Liver (tissue), 9 donors: ENCODE data around the gene ZBTB17. TPM values are rescaled to one million over a fixed set of nuclear protein-coding genes. Genes with fewer than 3 reads are reported as not detected.
"Not testable (repeated sequence)": the region's sequence is repeated elsewhere in the genome, so short reads cannot be mapped to it uniquely, and the experiment has no call there.

ENCODE experiments used
- DNase-seq: peaks from one replicate; pipeline ENCODE4 v3.0.0-alpha.2; 2017; ENCODE audit warnings: low spot score
- H3K27ac ChIP-seq, 2 donors: one replicate each; pipeline ENCODE4 v1.7.0; 2013; ENCODE audit warnings: inconsistent platforms in 2 of 2, low read length in 2 of 2, control low read depth in 1 of 2, low read depth in 1 of 2, mild to moderate bottlenecking in 1 of 2
- H3K27me3 ChIP-seq, 4 donors: one replicate each; pipeline versions ENCODE4 v1.6.1 to v1.7.0; 2013; ENCODE audit warnings: low read length in 3 of 4, inconsistent platforms in 1 of 4, mild to moderate bottlenecking in 1 of 4, moderate library complexity in 1 of 4; ENCODE audit not compliant: control insufficient read depth in 4 of 4, insufficient read depth in 4 of 4
- H3K36me3 ChIP-seq, 4 donors: one replicate each; pipeline versions ENCODE4 v1.6.1 to v1.7.0; 2013; ENCODE audit warnings: low read length in 3 of 4, mild to moderate bottlenecking in 3 of 4, low read depth in 1 of 4, moderate library complexity in 1 of 4; ENCODE audit not compliant: control insufficient read depth in 4 of 4, insufficient read depth in 3 of 4
- H3K4me1 ChIP-seq, 4 donors: one replicate each; pipeline versions ENCODE4 v1.6.1 to v1.7.0; 2013; ENCODE audit warnings: low read length in 3 of 4, mild to moderate bottlenecking in 3 of 4, moderate library complexity in 1 of 4; ENCODE audit not compliant: control insufficient read depth in 4 of 4, insufficient read depth in 4 of 4
- H3K4me3 ChIP-seq, 3 donors: one replicate each; pipeline versions ENCODE4 v1.6.1 to v1.7.0; 2013; ENCODE audit warnings: low read length in 3 of 3, control low read depth in 1 of 3, low read depth in 1 of 3, mild to moderate bottlenecking in 1 of 3
- H3K9ac ChIP-seq, 2 donors: one replicate each; pipeline ENCODE4 v1.7.0; 2013; ENCODE audit warnings: low read length in 2 of 2, mild to moderate bottlenecking in 2 of 2, moderate library complexity in 2 of 2, control low read depth in 1 of 2, low read depth in 1 of 2
- H3K9me3 ChIP-seq, 4 donors: one replicate each; pipeline versions ENCODE4 v1.6.1 to v1.7.0; 2013; ENCODE audit warnings: low read length in 3 of 4; ENCODE audit not compliant: control insufficient read depth in 4 of 4
- EGR1 ChIP-seq, 2 donors: IDR thresholded peaks; 2 replicates each; pipeline ENCODE4 v1.6.1; 2016 to 2018; ENCODE audit warnings: antibody characterized with exemption in 2 of 2, low read depth in 2 of 2
- FOXA1 ChIP-seq: IDR thresholded peaks from 2 replicates; pipeline ENCODE4 v1.6.1; 2016; ENCODE audit warnings: antibody characterized with exemption
- GABPA ChIP-seq, 2 donors: IDR thresholded peaks in 1 of 2; conservative IDR thresholded peaks in 1 of 2; 2 replicates each; pipeline ENCODE4 v1.6.1; 2016; ENCODE audit warnings: antibody characterized with exemption in 2 of 2, mild to moderate bottlenecking in 1 of 2, moderate library complexity in 1 of 2
- HNF4G ChIP-seq: IDR thresholded peaks from 2 replicates; pipeline ENCODE4 v1.6.1; 2016; ENCODE audit warnings: antibody characterized with exemption
- JUND ChIP-seq, 2 donors: IDR thresholded peaks; 2 replicates each; pipeline ENCODE4 v1.6.1; 2016; ENCODE audit warnings: antibody characterized with exemption in 2 of 2
- NR2F2 ChIP-seq: IDR thresholded peaks from 2 replicates; pipeline ENCODE4 v1.6.1; 2016; ENCODE audit warnings: antibody characterized with exemption
- RAD21 ChIP-seq, 2 donors: IDR thresholded peaks; 2 replicates each; pipeline ENCODE4 v1.6.1; 2016; ENCODE audit warnings: antibody characterized with exemption in 2 of 2, mild to moderate bottlenecking in 2 of 2
- SP1 ChIP-seq: IDR thresholded peaks from 2 replicates; pipeline ENCODE4 v1.6.1; 2018; ENCODE audit warnings: antibody characterized with exemption, mild to moderate bottlenecking
- YY1 ChIP-seq: IDR thresholded peaks from 2 replicates; pipeline ENCODE4 v1.6.1; 2016; ENCODE audit warnings: antibody characterized with exemption, mild to moderate bottlenecking
- WGBS: extraction: QIAGEN DNeasy Blood & Tissue Kit; methylation state at CpG from one replicate; pipeline ENCODE4 v1.1.7; 2013; 5-methylcytosine and 5-hydroxymethylcytosine counted together
- polyA plus RNA-seq, 2 donors: library from polyadenylated mRNA; stranded (reverse) in 1 of 2; unstranded in 1 of 2; fragments of 200-250 nt in 1 of 2; fragments of >200 nt in 1 of 2; fragmentation: Nextera tagmentation in 1 of 2; extraction: Ambion mirVana in 1 of 2; gene quantifications; one replicate each; pipeline versions ENCODE4 v1.2.1 to v1.2.3, GENCODE V29; 2013 to 2015
- total RNA-seq, 2 donors: library from RNA; depleted of rRNA; stranded (reverse); fragments of >200 nt; gene quantifications; one replicate each; pipeline ENCODE4 v1.2.3, GENCODE V29; 2014
- TF ChIP-seq, protein P1 (sequence below): IDR thresholded peaks from 2 replicates; pipeline ENCODE4 v1.6.1; 2016; ENCODE audit warnings: antibody characterized with exemption
- TF ChIP-seq, protein P2 (sequence below): IDR thresholded peaks from 2 replicates; pipeline ENCODE4 v1.6.1; 2016; ENCODE audit warnings: antibody characterized with exemption
- TF ChIP-seq, protein P3 (sequence below): IDR thresholded peaks from 2 replicates; pipeline ENCODE4 v1.6.1; 2016; ENCODE audit warnings: antibody characterized with exemption, mild to moderate bottlenecking
- donor health status: healthy.
- donor health status: healthy.
- donor health status: healthy.
- donor health status: healthy.
- donor health status: healthy.

Gene ZBTB17
- total and polyA plus RNA-seq, 4 donors = 8.9 to 15.1 (median 9.9) TPM

- Histone ChIP-seq H3K27me3 (no peaks in the 10 kb centered on the region), H3K27ac (no peak overlapping the region), H3K4me3 (no peak overlapping the region), H3K9me3 (no peaks in the 10 kb centered on the region), H3K4me1 (no peaks in the 10 kb centered on the region), H3K36me3 (no peaks in the 10 kb centered on the region), H3K9ac (no peak overlapping the region)
- DNase-seq = no peak
- 40% methylated on average over 1 of the region's 1 CpG for WGBS
- no peak for TF ChIP-seq YY1
- TF ChIP-seq GABPA (IDR thresholded peaks at IDR 0.05 in 1 of 2, conservative IDR thresholded peaks at IDR 0.05 in 1 of 2) = no peak
- TF ChIP-seq NR2F2 = no peak
- peak in 1 of 2 donors; percentile 5 for TF ChIP-seq JUND (IDR thresholded peaks at IDR 0.05)
Observed at GRCh38 chr1:15983275-15983674, 7.4 kb upstream of the ZBTB17 start.

GRCh38 chr1:15981679-15982078 is 5.8 kb upstream of the ZBTB17 start:
- Histone ChIP-seq H3K4me1 (no peaks in the 10 kb centered on the region), H3K9ac (no peak overlapping the region), H3K27me3 (no peaks in the 10 kb centered on the region), H3K9me3 (no peaks in the 10 kb centered on the region), H3K36me3 (no peaks in the 10 kb centered on the region), H3K27ac (no peak overlapping the region), H3K4me3 (no peak overlapping the region)
- DNase-seq = no peak
- TF ChIP-seq RAD21 (IDR thresholded peaks at IDR 0.05) (no peak), SP1 (no peak), YY1 (no peak), EGR1 (IDR thresholded peaks at IDR 0.05; ENCODE audit: low read depth in 2 of 2) (no peak), HNF4G (no peak), FOXA1 (no peak)
- TF ChIP-seq, protein P1, sequence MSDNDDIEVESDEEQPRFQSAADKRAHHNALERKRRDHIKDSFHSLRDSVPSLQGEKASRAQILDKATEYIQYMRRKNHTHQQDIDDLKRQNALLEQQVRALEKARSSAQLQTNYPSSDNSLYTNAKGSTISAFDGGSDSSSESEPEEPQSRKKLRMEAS = no peak
- TF ChIP-seq, protein P2, sequence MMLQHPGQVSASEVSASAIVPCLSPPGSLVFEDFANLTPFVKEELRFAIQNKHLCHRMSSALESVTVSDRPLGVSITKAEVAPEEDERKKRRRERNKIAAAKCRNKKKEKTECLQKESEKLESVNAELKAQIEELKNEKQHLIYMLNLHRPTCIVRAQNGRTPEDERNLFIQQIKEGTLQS = no peak
- TF ChIP-seq, protein P3, sequence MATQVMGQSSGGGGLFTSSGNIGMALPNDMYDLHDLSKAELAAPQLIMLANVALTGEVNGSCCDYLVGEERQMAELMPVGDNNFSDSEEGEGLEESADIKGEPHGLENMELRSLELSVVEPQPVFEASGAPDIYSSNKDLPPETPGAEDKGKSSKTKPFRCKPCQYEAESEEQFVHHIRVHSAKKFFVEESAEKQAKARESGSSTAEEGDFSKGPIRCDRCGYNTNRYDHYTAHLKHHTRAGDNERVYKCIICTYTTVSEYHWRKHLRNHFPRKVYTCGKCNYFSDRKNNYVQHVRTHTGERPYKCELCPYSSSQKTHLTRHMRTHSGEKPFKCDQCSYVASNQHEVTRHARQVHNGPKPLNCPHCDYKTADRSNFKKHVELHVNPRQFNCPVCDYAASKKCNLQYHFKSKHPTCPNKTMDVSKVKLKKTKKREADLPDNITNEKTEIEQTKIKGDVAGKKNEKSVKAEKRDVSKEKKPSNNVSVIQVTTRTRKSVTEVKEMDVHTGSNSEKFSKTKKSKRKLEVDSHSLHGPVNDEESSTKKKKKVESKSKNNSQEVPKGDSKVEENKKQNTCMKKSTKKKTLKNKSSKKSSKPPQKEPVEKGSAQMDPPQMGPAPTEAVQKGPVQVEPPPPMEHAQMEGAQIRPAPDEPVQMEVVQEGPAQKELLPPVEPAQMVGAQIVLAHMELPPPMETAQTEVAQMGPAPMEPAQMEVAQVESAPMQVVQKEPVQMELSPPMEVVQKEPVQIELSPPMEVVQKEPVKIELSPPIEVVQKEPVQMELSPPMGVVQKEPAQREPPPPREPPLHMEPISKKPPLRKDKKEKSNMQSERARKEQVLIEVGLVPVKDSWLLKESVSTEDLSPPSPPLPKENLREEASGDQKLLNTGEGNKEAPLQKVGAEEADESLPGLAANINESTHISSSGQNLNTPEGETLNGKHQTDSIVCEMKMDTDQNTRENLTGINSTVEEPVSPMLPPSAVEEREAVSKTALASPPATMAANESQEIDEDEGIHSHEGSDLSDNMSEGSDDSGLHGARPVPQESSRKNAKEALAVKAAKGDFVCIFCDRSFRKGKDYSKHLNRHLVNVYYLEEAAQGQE = no peak
- 87% methylated on average over 3 of the region's 3 CpGs for WGBS

DNA sequence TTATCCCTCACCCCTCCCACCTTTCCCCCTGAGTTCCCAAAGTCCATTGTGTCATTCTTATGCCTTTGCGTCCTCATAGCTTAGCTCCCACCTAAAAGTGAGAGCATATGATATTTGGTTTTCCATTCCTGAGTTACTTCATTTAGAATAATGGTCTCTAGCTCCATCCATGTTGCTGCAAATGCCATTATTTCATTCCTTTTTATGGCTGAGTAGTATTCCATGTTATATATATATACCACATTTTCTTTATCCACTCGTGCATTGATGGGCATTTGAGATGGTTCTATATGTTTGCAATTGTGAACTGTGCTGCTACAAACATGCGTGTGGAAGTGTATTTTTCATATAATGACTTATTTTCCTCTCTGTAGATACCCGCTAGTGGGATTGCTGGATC is 2.0 kb upstream of the ZBTB17 start:
- peaks cover 0 to 11% (median 10%) of the 10 kb centered on the region in 4 donors for H3K4me1 ChIP-seq
- not testable (repeated sequence) for H3K4me3 ChIP-seq, H3K36me3 ChIP-seq, H3K9ac ChIP-seq, H3K9me3 ChIP-seq, DNase-seq, H3K27me3 ChIP-seq, H3K27ac ChIP-seq
- WGBS = 92% methylated on average over 4 of the region's 4 CpGs
